ENCODE results near the gene SLC22A3.

SLC22A3 gene

DNA sequence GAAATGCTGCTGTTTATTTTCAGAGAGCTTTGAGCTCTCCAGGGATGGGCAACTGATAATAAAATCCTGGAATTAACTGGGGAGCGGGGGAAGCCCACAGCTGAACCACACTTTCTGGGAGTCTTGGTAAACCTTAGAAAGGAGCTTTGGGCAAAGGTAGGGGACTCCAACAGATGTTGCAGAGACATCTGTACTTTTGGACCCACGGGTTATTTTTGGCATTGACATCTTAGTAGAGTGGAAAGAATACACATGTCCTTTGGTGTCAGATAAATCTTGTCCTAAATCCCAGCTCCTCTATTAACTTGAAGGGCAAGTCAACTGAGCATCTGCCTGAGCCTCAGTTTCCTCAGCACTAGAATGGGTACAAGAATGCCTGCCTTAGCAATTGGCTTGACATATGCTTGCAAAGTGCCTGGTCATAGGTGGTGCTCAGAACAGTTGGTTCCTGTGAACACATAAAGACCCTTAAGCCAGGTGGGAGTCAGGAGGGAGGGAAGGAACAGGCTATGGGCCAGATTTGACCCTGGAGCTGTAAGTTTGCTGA lies 5.8 kb downstream of the SLC22A3 start:
- TF ChIP-seq, protein P1, sequence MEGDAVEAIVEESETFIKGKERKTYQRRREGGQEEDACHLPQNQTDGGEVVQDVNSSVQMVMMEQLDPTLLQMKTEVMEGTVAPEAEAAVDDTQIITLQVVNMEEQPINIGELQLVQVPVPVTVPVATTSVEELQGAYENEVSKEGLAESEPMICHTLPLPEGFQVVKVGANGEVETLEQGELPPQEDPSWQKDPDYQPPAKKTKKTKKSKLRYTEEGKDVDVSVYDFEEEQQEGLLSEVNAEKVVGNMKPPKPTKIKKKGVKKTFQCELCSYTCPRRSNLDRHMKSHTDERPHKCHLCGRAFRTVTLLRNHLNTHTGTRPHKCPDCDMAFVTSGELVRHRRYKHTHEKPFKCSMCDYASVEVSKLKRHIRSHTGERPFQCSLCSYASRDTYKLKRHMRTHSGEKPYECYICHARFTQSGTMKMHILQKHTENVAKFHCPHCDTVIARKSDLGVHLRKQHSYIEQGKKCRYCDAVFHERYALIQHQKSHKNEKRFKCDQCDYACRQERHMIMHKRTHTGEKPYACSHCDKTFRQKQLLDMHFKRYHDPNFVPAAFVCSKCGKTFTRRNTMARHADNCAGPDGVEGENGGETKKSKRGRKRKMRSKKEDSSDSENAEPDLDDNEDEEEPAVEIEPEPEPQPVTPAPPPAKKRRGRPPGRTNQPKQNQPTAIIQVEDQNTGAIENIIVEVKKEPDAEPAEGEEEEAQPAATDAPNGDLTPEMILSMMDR (IDR thresholded peaks at IDR 0.05; ENCODE audit: poor library complexity, severe bottlenecking) = no peak
- Histone ChIP-seq H3K36me3 (ENCODE audit: low read depth) (no peaks in the 10 kb centered on the region), H3K4me1 (ENCODE audit: insufficient read depth, poor library complexity, severe bottlenecking) (peaks cover 14% of the 10 kb centered on the region), H3K27ac (ENCODE audit: poor library complexity, severe bottlenecking) (peak overlapping the region; percentile 11), H3K9me3 (ENCODE audit: severe bottlenecking) (no peaks in the 10 kb centered on the region), H3K4me3 (ENCODE audit: severe bottlenecking) (no peak overlapping the region), H3K27me3 (ENCODE audit: insufficient read depth, poor library complexity, severe bottlenecking) (no peaks in the 10 kb centered on the region)
- DNase-seq (ENCODE audit: low spot score) = no peak
- no peak for ATAC-seq (ENCODE audit: low read depth)

- ATAC-seq (ENCODE audit: low read depth) (peak; percentile 97), DNase-seq (ENCODE audit: low spot score) (no peak)
- H3K4me1 ChIP-seq (ENCODE audit: insufficient read depth, poor library complexity, severe bottlenecking) = peaks cover 9% of the 10 kb centered on the region
- H3K9me3 ChIP-seq (ENCODE audit: severe bottlenecking) = no peaks in the 10 kb centered on the region
- H3K27me3 ChIP-seq (ENCODE audit: insufficient read depth, poor library complexity, severe bottlenecking) = no peaks in the 10 kb centered on the region
- H3K36me3 ChIP-seq (ENCODE audit: low read depth) = no peaks in the 10 kb centered on the region
- TF ChIP-seq, protein P1 (IDR thresholded peaks at IDR 0.05; ENCODE audit: poor library complexity, severe bottlenecking) = no peak
- H3K4me3 ChIP-seq (ENCODE audit: severe bottlenecking) = no peak overlapping the region
- H3K27ac ChIP-seq (ENCODE audit: poor library complexity, severe bottlenecking) = peak overlapping the region; percentile 11
Observed at GRCh38 chr6:160355001-160355400, 6.8 kb downstream of the SLC22A3 start.

DNA sequence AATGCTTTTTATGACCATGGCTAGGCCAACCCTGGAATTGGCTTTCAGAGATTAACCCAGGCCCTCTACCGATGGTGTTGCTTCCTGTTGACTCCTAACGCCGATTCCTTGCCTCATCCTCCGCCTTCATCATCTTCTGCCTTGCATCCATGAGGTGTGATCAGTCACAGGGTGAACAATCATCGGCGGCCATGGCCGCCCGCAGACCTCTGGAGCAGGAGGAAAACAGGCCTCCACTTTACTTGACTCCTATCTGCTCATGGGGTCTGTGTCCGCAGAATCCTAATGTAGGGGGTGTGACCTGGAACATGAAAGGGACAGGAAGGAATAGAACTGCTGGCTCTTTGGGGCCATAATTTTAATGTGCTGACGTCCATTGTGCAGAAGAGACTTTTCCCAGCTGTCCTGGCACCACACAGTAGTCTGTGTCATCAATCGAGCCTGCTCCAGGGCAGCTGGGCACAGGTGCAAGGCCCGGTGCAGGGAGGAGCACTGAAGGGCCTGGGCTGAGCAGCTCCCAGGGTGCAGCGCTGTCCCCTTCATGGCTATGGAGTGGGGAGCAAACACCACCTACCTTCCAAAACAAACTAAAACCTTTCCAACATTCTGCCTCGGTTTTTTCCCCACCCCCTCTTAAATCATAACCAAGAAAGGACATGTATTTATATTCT lies 8.0 kb downstream of the SLC22A3 start:
- no peaks in the 10 kb centered on the region for H3K9me3 ChIP-seq (ENCODE audit: severe bottlenecking)
- peaks cover 17% of the 10 kb centered on the region for H3K4me1 ChIP-seq (ENCODE audit: insufficient read depth, poor library complexity, severe bottlenecking)
- H3K27ac ChIP-seq (ENCODE audit: poor library complexity, severe bottlenecking) = no peak overlapping the region
- H3K4me3 ChIP-seq (ENCODE audit: severe bottlenecking) = no peak overlapping the region
- H3K27me3 ChIP-seq (ENCODE audit: insufficient read depth, poor library complexity, severe bottlenecking) = no peaks in the 10 kb centered on the region
- TF ChIP-seq, protein P1 (IDR thresholded peaks at IDR 0.05; ENCODE audit: poor library complexity, severe bottlenecking) = no peak
- H3K36me3 ChIP-seq (ENCODE audit: low read depth) = no peaks in the 10 kb centered on the region
- DNase-seq (ENCODE audit: low spot score) (no peak), ATAC-seq (ENCODE audit: low read depth) (no peak)

- TF ChIP-seq, protein P1 (IDR thresholded peaks at IDR 0.05; ENCODE audit: poor library complexity, severe bottlenecking) = no peak
- DNase-seq (ENCODE audit: low spot score) (no peak), ATAC-seq (ENCODE audit: low read depth) (no peak)
- no peaks in the 10 kb centered on the region for H3K36me3 ChIP-seq (ENCODE audit: low read depth)
- no peak overlapping the region for H3K4me3 ChIP-seq (ENCODE audit: severe bottlenecking)
- no peaks in the 10 kb centered on the region for H3K9me3 ChIP-seq (ENCODE audit: severe bottlenecking)
- peaks cover 17% of the 10 kb centered on the region for H3K4me1 ChIP-seq (ENCODE audit: insufficient read depth, poor library complexity, severe bottlenecking)
- H3K27me3 ChIP-seq (ENCODE audit: insufficient read depth, poor library complexity, severe bottlenecking) = no peaks in the 10 kb centered on the region
- no peak overlapping the region for H3K27ac ChIP-seq (ENCODE audit: poor library complexity, severe bottlenecking)
Observed at GRCh38 chr6:160357088-160357487, 8.9 kb downstream of the SLC22A3 start.
